PFSK-1 (cell line): Measurements from ENCODE around the gene BTG2.

Experiments used
- FOXP2 ChIP-seq: optimal IDR thresholded peaks from 2 replicates; pipeline ENCODE3; 2011; ENCODE audit warnings: borderline replicate concordance, control low read depth, inconsistent platforms; ENCODE audit not compliant: insufficient read depth; ENCODE audit errors: extremely low read length, extremely low read depth
- POLR2AphosphoS5 ChIP-seq: IDR thresholded peaks from 2 replicates; pipeline ENCODE4 v1.6.1; 2012; ENCODE audit warnings: low read depth, mild to moderate bottlenecking, control low read depth, low read length, moderate library complexity
- SIN3A ChIP-seq: IDR thresholded peaks from 2 replicates; pipeline ENCODE4 v1.6.1; 2012; ENCODE audit warnings: mild to moderate bottlenecking, low read length, moderate library complexity, borderline replicate concordance; ENCODE audit not compliant: insufficient read depth
- TAF1 ChIP-seq: IDR thresholded peaks from 2 replicates; pipeline ENCODE4 v1.6.1; 2012; ENCODE audit warnings: low read length, control low read depth, borderline replicate concordance; ENCODE audit not compliant: insufficient read depth
- TF ChIP-seq, protein P1 (sequence below), 2 experiments: IDR thresholded peaks; 2 replicates each; pipeline versions ENCODE4 v1.6.1 to v1.8.0; 2011 to 2012; ENCODE audit warnings: low read depth in 2 of 2, low read length in 2 of 2, control low read depth in 1 of 2, inconsistent platforms in 1 of 2, mild to moderate bottlenecking in 1 of 2, moderate library complexity in 1 of 2; ENCODE audit not compliant: insufficient read depth in 1 of 2

DNA sequence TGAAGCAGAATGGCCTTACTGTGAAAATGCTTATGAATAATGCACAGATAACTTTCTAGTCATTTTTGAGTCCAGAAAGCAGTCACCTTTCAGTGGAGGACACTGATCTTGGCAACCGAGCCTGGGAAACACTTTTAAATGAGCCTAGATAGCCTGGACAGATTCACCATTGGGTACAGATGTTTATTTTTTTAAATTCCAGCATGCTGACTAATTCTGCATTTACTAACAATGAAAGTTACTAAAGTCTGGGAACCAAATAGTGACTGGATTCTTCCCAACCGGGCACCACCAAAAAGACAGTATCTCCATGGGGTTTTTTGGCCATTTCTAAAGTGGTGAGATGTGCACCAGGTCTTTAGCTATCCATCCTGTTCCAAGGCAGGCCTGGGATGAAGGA, 48.9 kb downstream of the BTG2 start:
- TF ChIP-seq POLR2AphosphoS5, result no peak
- TF ChIP-seq SIN3A, result no peak
- TF ChIP-seq, protein P1, sequence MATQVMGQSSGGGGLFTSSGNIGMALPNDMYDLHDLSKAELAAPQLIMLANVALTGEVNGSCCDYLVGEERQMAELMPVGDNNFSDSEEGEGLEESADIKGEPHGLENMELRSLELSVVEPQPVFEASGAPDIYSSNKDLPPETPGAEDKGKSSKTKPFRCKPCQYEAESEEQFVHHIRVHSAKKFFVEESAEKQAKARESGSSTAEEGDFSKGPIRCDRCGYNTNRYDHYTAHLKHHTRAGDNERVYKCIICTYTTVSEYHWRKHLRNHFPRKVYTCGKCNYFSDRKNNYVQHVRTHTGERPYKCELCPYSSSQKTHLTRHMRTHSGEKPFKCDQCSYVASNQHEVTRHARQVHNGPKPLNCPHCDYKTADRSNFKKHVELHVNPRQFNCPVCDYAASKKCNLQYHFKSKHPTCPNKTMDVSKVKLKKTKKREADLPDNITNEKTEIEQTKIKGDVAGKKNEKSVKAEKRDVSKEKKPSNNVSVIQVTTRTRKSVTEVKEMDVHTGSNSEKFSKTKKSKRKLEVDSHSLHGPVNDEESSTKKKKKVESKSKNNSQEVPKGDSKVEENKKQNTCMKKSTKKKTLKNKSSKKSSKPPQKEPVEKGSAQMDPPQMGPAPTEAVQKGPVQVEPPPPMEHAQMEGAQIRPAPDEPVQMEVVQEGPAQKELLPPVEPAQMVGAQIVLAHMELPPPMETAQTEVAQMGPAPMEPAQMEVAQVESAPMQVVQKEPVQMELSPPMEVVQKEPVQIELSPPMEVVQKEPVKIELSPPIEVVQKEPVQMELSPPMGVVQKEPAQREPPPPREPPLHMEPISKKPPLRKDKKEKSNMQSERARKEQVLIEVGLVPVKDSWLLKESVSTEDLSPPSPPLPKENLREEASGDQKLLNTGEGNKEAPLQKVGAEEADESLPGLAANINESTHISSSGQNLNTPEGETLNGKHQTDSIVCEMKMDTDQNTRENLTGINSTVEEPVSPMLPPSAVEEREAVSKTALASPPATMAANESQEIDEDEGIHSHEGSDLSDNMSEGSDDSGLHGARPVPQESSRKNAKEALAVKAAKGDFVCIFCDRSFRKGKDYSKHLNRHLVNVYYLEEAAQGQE (IDR thresholded peaks at IDR 0.05; ENCODE audit: insufficient read depth in 1 of 2, low read depth in 2 of 2, low read length in 2 of 2), result no peak
- no peak for TF ChIP-seq TAF1
- TF ChIP-seq FOXP2, result no peak
